Measurements from ENCODE around the gene PEPD.

PEPD gene

DNA sequence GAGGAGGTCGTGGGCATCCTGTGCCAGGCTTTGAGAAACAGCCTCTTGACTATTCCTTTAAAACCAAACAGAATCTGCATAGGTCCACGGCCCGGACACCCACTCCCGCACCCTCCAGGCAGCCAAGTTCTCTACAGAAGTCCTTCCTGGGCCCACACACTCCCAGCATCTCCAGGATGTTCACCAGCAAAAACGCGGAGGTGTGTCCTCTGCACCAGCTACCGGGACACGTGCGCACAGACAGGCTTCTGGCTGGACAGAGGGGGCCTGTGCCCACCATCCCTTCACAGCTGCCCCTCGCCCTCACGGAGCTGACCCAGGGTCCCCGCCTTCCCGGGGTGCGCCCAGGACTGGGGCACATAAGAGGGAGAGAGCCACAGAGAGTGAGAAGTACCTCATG is 103.8 kb downstream of the PEPD start:
- Mint-ChIP-seq H3K36me3 (ENCODE audit: low read depth) (no peaks in the 10 kb centered on the region), H3K27ac (no peak overlapping the region), H3K4me1 (ENCODE audit: low read depth) (peaks cover 5% of the 10 kb centered on the region), H3K4me3 (no peak overlapping the region), H3K27me3 (no peaks in the 10 kb centered on the region), H3K9me3 (no peaks in the 10 kb centered on the region)

DNA sequence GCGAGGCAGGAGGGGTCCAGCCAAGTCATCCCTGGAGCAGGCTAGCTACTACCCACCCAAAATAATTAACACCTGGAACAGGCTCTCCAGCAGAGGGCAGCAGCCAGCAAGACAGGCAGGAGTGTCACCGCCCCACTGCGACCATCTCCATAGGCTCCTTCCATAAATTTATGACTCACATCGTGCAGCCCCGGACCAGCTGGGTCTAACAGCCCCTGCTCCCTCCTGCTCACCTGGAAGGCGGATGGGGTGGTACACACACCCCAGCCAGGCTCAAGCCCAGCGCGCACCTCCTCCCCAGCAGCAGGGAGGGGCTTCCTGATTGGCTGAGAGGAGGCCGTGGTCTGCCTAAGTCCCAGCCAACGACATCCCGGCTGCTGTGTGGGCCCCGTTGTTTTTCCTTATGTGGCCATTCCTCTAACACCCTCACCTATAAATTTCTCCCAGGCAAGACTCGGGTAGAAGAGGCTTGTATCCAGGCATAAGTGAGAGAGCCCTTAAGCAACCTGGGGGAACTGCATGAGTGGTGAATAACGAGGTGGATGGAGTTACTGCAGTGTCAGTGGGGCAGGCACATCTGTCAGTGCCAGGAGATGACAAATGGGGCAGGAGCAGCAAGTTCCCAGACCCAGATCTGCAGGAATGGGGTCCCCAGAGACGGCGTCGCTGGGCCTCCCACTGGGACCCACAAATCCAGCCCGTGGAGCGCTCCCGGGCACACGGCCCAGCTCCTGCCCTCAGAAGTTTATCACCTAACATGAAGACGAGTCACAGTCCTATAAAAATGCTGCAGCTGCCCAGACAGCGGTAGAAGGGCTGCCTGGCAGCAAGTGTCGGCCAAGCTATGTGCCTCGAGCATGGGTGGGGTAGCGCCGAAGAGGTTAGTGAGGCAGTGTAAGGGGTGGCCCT is 105.0 kb downstream of the PEPD start:
- Mint-ChIP-seq H3K36me3 (ENCODE audit: low read depth) (no peaks in the 10 kb centered on the region), H3K4me3 (peak overlapping the region; percentile 48), H3K9me3 (no peaks in the 10 kb centered on the region), H3K4me1 (ENCODE audit: low read depth) (peaks cover 5% of the 10 kb centered on the region), H3K27me3 (no peaks in the 10 kb centered on the region), H3K27ac (no peak overlapping the region)

DNA sequence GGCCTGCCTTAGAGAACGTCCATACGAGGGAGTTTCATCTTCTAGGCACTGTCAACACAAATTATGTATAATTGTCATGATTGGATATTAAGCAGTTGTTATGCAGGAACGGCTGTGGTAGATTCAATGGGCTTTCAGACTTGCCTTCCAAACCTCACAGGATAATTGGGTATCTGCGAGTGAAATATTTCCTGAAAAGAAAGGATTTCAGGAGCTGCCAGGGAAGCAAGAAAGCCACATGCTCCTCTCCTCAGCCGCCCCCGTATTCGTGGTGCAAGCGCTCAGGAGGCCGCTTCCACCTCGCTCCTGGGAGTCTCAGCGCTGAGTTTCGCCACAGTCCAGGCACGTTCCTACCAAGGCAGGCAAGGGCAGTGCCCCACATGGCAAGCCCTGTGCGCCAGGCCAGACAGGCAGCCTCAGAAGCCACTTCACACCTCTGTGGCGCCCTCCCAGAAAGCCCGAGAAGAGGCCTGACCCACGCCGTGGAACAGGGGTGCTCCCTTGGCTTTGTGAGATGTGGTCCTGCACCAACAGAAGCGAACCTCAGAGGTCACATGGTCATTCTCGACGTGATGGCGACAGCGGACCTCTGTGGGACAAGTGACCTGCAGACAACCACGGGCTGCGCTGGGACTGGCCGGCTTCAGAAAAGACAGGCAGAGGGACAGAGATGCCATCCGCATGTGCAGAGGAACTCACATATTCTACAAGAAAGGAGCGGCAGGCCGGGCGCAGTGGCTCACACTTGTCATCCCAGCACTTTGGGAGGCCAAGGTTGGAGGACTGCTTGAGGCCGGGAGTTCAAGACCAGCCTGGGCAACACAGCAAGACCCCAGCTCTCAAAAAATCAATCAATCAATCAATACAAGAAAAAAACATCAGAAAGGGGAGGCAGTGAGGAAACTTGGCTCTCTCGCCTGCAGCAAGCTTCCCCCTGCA is 106.7 kb downstream of the PEPD start:
- Mint-ChIP-seq H3K27ac (no peak overlapping the region), H3K4me1 (ENCODE audit: low read depth) (peaks cover 5% of the 10 kb centered on the region), H3K27me3 (no peaks in the 10 kb centered on the region), H3K4me3 (no peak overlapping the region), H3K9me3 (no peaks in the 10 kb centered on the region), H3K36me3 (ENCODE audit: low read depth) (no peaks in the 10 kb centered on the region)

DNA sequence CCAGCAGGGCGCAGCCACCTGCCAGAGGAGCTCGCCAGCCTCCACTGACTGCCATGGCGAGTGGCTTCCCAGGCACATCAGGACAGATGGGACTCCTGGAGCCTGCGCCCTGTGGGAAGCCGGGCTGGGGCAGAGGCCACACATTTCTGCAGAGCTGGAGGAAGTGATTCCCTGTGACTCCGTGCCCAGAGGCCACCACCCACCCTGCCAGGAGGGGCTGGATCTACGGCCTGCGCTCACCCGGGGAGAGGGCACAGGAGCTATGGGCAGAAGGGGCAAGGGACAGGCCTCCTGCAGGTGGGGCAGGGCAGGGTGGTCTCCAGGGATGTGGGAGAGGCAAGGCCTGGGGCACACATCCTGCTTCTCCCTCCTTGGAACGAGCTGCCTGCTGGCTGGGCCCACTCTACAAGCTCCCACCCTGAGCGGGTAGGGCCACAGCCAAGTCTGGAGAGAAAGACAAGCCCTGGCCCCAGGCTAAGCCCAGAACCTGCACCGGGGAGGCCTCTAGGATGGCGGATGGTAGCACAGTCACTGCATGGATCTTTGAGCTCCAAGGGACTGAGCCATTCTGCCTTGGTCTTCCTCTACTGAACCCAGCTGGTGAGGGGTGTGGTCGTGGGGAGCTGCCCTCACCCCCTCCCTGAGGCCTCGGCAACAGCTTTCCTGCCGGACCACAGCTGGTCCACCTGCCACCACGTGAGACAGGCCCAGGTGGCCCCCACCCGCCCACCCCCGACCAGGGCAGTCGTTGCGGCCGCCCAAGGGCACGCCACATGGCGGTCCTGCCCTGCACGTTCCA is 107.5 kb downstream of the PEPD start:
- Mint-ChIP-seq H3K27ac (no peak overlapping the region), H3K36me3 (ENCODE audit: low read depth) (no peaks in the 10 kb centered on the region), H3K4me1 (ENCODE audit: low read depth) (peaks cover 5% of the 10 kb centered on the region), H3K9me3 (no peaks in the 10 kb centered on the region), H3K27me3 (no peaks in the 10 kb centered on the region), H3K4me3 (no peak overlapping the region)

DNA sequence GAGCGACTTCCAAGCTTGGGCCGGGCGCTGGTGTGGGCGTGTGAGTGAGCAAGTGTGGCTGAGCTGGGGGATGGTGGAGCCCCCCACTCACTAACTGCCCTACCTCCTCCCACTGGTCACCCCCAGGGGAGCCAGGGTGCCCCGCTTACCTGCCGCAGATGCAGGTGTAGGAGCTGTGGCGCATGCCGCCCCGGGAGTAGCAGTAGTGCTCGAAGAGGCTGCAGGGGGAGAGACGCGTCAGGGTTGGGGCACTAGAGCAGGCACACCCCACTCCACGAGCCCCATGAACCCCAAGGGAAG is 108.2 kb downstream of the PEPD start:
- no peaks in the 10 kb centered on the region for H3K36me3 Mint-ChIP-seq (ENCODE audit: low read depth)
- H3K27ac Mint-ChIP-seq: no peak overlapping the region
- H3K9me3 Mint-ChIP-seq: no peaks in the 10 kb centered on the region
- H3K4me1 Mint-ChIP-seq (ENCODE audit: low read depth): peaks cover 5% of the 10 kb centered on the region
- no peak overlapping the region for H3K4me3 Mint-ChIP-seq
- no peaks in the 10 kb centered on the region for H3K27me3 Mint-ChIP-seq

GRCh38 chr19:33412601-33413425 is 108.8 kb downstream of the PEPD start:
- no peaks in the 10 kb centered on the region for H3K9me3 Mint-ChIP-seq
- H3K4me3 Mint-ChIP-seq: no peak overlapping the region
- peaks cover 5% of the 10 kb centered on the region for H3K4me1 Mint-ChIP-seq (ENCODE audit: low read depth)
- no peaks in the 10 kb centered on the region for H3K27me3 Mint-ChIP-seq
- no peak overlapping the region for H3K27ac Mint-ChIP-seq
- H3K36me3 Mint-ChIP-seq (ENCODE audit: low read depth): no peaks in the 10 kb centered on the region

- Mint-ChIP-seq H3K4me3 (no peak overlapping the region), H3K9me3 (no peaks in the 10 kb centered on the region), H3K27ac (no peak overlapping the region), H3K27me3 (no peaks in the 10 kb centered on the region), H3K4me1 (ENCODE audit: low read depth) (peaks cover 4% of the 10 kb centered on the region), H3K36me3 (ENCODE audit: low read depth) (no peaks in the 10 kb centered on the region)
These were observed 109.9 kb downstream of the PEPD start for GRCh38 chr19:33411621-33412180.

DNA sequence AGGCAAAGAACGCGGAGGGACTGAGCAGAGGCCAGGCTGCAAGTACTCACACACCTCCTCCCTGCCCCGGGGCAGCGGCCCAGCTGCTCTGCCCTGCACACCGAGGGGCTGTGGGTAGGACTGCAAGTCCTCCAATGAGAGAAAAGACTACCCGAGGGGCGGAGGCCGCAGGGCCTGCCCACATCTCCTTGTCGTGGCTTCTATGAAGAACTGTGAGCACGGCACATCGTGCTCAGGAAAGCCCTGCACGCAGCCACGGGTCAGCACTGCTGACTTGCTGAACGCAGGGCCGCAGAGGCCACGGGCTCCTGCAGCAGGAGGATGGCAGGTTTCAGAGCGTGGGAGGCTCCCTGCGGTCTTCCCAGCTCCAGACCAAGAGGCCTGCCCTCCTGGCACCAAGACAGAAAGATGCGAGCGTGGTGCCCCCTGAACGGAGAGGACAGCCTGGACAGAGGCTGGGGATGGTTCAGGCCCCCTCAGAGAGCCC is 110.6 kb downstream of the PEPD start:
- H3K4me3 Mint-ChIP-seq: no peak overlapping the region
- no peaks in the 10 kb centered on the region for H3K4me1 Mint-ChIP-seq (ENCODE audit: low read depth)
- H3K27ac Mint-ChIP-seq: no peak overlapping the region
- H3K9me3 Mint-ChIP-seq: no peaks in the 10 kb centered on the region
- H3K36me3 Mint-ChIP-seq (ENCODE audit: low read depth): no peaks in the 10 kb centered on the region
- H3K27me3 Mint-ChIP-seq: no peaks in the 10 kb centered on the region

DNA sequence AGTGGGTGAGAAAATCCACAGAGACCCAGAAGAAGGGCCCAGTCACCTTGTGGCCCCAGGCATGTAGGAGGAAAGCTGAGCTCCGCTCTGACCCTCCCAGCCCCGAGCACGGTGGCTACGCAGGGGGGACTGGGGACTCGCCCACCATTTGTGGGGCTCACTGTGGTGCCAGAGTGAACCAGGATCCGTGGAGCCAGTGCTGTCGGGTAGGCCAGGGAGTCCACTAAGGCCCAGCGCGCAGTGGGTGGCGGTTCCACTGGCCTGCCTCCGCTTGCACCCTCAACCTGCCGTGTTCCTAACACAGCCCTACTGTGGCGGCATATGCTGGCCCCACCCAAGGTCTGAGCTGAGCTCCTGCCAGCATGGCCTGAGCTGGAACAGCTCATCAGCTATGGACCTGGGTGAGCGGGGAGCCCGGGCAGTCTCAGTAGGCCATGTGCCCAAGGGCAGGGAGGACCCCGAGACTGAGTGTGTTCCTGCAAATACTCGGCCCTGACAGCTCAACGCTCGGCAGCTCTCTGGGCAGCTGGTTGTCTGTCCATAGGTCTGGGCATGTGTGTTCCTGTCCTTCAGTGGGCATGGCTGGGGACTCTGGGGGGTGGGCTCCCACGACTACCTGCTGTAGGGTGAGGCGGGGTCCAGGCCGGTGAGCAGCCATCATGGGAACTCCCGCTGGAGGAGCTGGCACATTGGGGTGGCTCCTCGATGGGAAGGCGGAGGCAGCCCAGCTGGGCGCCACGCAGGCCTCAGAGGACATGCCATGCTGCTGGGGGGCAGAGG is 111.5 kb downstream of the PEPD start:
- Mint-ChIP-seq H3K4me3 (no peak overlapping the region), H3K27ac (no peak overlapping the region), H3K36me3 (ENCODE audit: low read depth) (no peaks in the 10 kb centered on the region), H3K9me3 (no peaks in the 10 kb centered on the region), H3K27me3 (no peaks in the 10 kb centered on the region), H3K4me1 (ENCODE audit: low read depth) (no peaks in the 10 kb centered on the region)

- H3K4me1 Mint-ChIP-seq (ENCODE audit: low read depth): no peaks in the 10 kb centered on the region
- no peaks in the 10 kb centered on the region for H3K36me3 Mint-ChIP-seq (ENCODE audit: low read depth)
- H3K4me3 Mint-ChIP-seq: no peak overlapping the region
- H3K9me3 Mint-ChIP-seq: no peaks in the 10 kb centered on the region
- H3K27ac Mint-ChIP-seq: no peak overlapping the region
- H3K27me3 Mint-ChIP-seq: no peaks in the 10 kb centered on the region
These were observed 112.8 kb downstream of the PEPD start for GRCh38 chr19:33408538-33409434.

GRCh38 chr19:33408116-33408515 is 113.5 kb downstream of the PEPD start:
- no peaks in the 10 kb centered on the region for H3K27me3 Mint-ChIP-seq
- H3K9me3 Mint-ChIP-seq: no peaks in the 10 kb centered on the region
- H3K4me3 Mint-ChIP-seq: no peak overlapping the region
- no peaks in the 10 kb centered on the region for H3K36me3 Mint-ChIP-seq (ENCODE audit: low read depth)
- no peak overlapping the region for H3K27ac Mint-ChIP-seq
- H3K4me1 Mint-ChIP-seq (ENCODE audit: low read depth): no peaks in the 10 kb centered on the region

DNA sequence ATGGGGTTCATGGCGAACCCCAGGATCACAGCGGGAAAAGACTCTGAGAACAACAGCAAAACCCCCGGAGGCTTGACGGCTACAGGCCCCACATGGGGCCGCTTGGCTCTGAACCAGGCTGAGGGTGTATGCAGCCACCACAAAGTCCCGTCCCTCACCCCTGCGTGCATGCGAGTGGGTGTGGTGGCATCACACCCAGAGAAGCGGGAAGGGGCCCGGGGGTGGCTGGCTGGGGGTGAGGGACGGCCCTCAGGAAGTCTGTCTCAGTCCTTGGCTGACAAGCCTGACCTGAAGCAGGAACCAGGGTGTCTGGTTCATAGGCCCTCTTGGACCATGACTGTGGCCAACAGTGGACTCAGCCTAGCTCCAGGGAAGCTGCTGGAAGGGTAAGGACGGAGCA is 113.9 kb downstream of the PEPD start:
- no peak overlapping the region for H3K4me3 Mint-ChIP-seq
- H3K27ac Mint-ChIP-seq: no peak overlapping the region
- no peaks in the 10 kb centered on the region for H3K36me3 Mint-ChIP-seq (ENCODE audit: low read depth)
- H3K27me3 Mint-ChIP-seq: no peaks in the 10 kb centered on the region
- H3K4me1 Mint-ChIP-seq (ENCODE audit: low read depth): no peaks in the 10 kb centered on the region
- H3K9me3 Mint-ChIP-seq: no peaks in the 10 kb centered on the region

Measured in stimulated activated naive CD8-positive, alpha-beta T cell treated with anti-CD3 and anti-CD28 coated beads, Interleukin-15, Interleukin-2, amounts not matched to agents 100 ng/mL and 50 ng/mL, for 24 hours (primary cell).